Right lobe of liver (tissue), 6 donors: ENCODE measurements around the gene ADIRF. TPM values are rescaled to one million over a fixed set of nuclear protein-coding genes. Genes with fewer than 3 reads are reported as not detected.

Experiments used
- ATAC-seq, 4 donors: fragments of 200-7000 bp; cut with Tn5 transposase; one replicate each; pipeline ENCODE4 v1.9.1; 2020; ENCODE audit warnings: mild to moderate bottlenecking in 4 of 4, moderate library complexity in 4 of 4
- DNase-seq, 3 donors: peaks; one replicate each; pipeline ENCODE4 v3.0.0-alpha.2; 2020
- H3K27ac ChIP-seq, 3 donors: fragments of 200-600 bp; one replicate each; pipeline ENCODE4 v1.8.0; 2022
- H3K27me3 ChIP-seq, 2 donors: fragments of 200-600 bp; one replicate each; pipeline ENCODE4 v1.8.0; 2022
- H3K36me3 ChIP-seq, 4 donors: fragments of 200-600 bp; sonication (generic) in 1 of 4; one replicate each; pipeline versions ENCODE4 v1.5.1 to v1.8.0; 2017 to 2022; ENCODE audit warnings: control low read depth in 1 of 4
- H3K4me1 ChIP-seq, 4 donors: fragments of 200-600 bp; sonication (generic) in 1 of 4; one replicate each; pipeline versions ENCODE4 v1.5.1 to v1.8.0; 2017 to 2022; ENCODE audit warnings: control low read depth in 1 of 4
- H3K4me3 ChIP-seq, 3 donors: fragments of 200-600 bp; one replicate each; pipeline ENCODE4 v1.8.0; 2022
- H3K9me3 ChIP-seq, 4 donors: fragments of 200-600 bp; sonication (generic) in 1 of 4; one replicate each; pipeline versions ENCODE4 v1.5.1 to v1.8.0; 2017 to 2022; ENCODE audit warnings: control low read depth in 1 of 4
- CTCF ChIP-seq, 4 donors: fragments of 200-600 bp in 3 of 4; fragments of 450-650 bp in 1 of 4; IDR thresholded peaks; one replicate each; pipeline versions ENCODE4 v1.5.1 to v1.8.0; 2016 to 2022; ENCODE audit warnings: antibody characterized with exemption in 4 of 4, mild to moderate bottlenecking in 2 of 4
- POLR2A ChIP-seq: fragments of 450-650 bp; IDR thresholded peaks from one replicate; pipeline ENCODE4 v1.6.1; 2017; ENCODE audit warnings: antibody characterized with exemption, mild to moderate bottlenecking
- WGBS: methylation state at CpG from one replicate; pipeline ENCODE4 v1.1.6; 2018; ENCODE audit warnings: low coverage, low lambda C conversion rate; ENCODE audit not compliant: insufficient coverage; ENCODE audit errors: missing lambda C conversion rate; 5-methylcytosine and 5-hydroxymethylcytosine counted together
- intact Hi-C, 2 donors: fragments of 100-400 bp; cut with DNase I; formaldehyde crosslinking; loops; one replicate each; pipeline versions ENCODE4 v1.11.2 to v1.14.1; 2022
- total RNA-seq, 6 experiments: library from RNA; depleted of rRNA in 2 of 6; stranded (reverse); fragments of >200 nt in 2 of 6; fragmentation: NEBNext Ultra II Directional in 3 of 6; extraction: Animal tissue kit (Norgen Biotek cat#: 25700) in 3 of 6; gene quantifications; one replicate each; pipeline versions ENCODE4 v1.1.0 to v1.2.4, GENCODE V29; 2016 to 2023
- donor health status: DM: no; HTN: yes; CAD: no.
- donor health status: DM: no; HTN: no; CAD: no.
- donor health status: DM: no; HTN: no; CAD: no.
- donor health status: DM: no; HTN: yes; CAD: no.
- donor health status: DM: no; HTN: yes; CAD: no.

The ADIRF gene
- total RNA-seq, 6 experiments from 2014 or later: 11.1 to 77.6 (median 28.6) TPM

GRCh38 chr10:86960863-86961434 lies 7.3 kb upstream of the ADIRF start:
- H3K9me3 ChIP-seq: no peaks in the 10 kb centered on the region
- no peak for TF ChIP-seq POLR2A
- TF ChIP-seq CTCF (IDR thresholded peaks at IDR 0.05): no peak
- peak in 2 of 3 donors; percentile 28 to 36 for DNase-seq

GRCh38 chr10:86961481-86962091 lies 6.7 kb upstream of the ADIRF start:
- TF ChIP-seq POLR2A (no peak), CTCF (IDR thresholded peaks at IDR 0.05) (no peak)

More at GRCh38 chr10:86960863-86961434, 7.3 kb upstream of the ADIRF start:
- Histone ChIP-seq H3K36me3 (no peaks in the 10 kb centered on the region), H3K27me3 (no peaks in the 10 kb centered on the region), H3K4me3 (no peak overlapping the region), H3K27ac (no peak overlapping the region), H3K4me1 (peaks cover 0 to 5% (median 2%) of the 10 kb centered on the region in 4 donors)
- ATAC-seq: no peak
- intact Hi-C loops: no loop called here
- WGBS: 30% methylated on average over 2 of the region's 9 CpGs

GRCh38 chr10:86962136-86962980 lies 5.9 kb upstream of the ADIRF start:
- DNase-seq (peak in 2 of 3 donors; percentile 28 to 29), ATAC-seq (no peak)
- 73% methylated on average over 2 of the region's 7 CpGs for WGBS
- H3K4me3 ChIP-seq: no peak overlapping the region
- H3K36me3 ChIP-seq: no peaks in the 10 kb centered on the region
- no peaks in the 10 kb centered on the region for H3K27me3 ChIP-seq
- TF ChIP-seq CTCF (IDR thresholded peaks at IDR 0.05): no peak
- TF ChIP-seq POLR2A: no peak
- H3K4me1 ChIP-seq: peaks cover 0 to 5% (median 2%) of the 10 kb centered on the region in 4 donors
- no peaks in the 10 kb centered on the region for H3K9me3 ChIP-seq
- intact Hi-C loops: no loop called here
- H3K27ac ChIP-seq: no peak overlapping the region

More at GRCh38 chr10:86961481-86962091, 6.7 kb upstream of the ADIRF start:
- no peak for ATAC-seq
- Histone ChIP-seq H3K9me3 (no peaks in the 10 kb centered on the region), H3K4me1 (peaks cover 0 to 5% (median 2%) of the 10 kb centered on the region in 4 donors), H3K27me3 (no peaks in the 10 kb centered on the region), H3K36me3 (no peaks in the 10 kb centered on the region), H3K4me3 (no peak overlapping the region), H3K27ac (no peak overlapping the region)
- 80% methylated on average over 1 of the region's 12 CpGs for WGBS
- peak in 2 of 3 donors; percentile 38 to 39 for DNase-seq
- intact Hi-C loops: no loop called here

GRCh38 chr10:86962981-86963310 lies 5.3 kb upstream of the ADIRF start:
- Histone ChIP-seq H3K4me3 (no peak overlapping the region), H3K27ac (no peak overlapping the region), H3K36me3 (no peaks in the 10 kb centered on the region), H3K27me3 (no peaks in the 10 kb centered on the region), H3K9me3 (no peaks in the 10 kb centered on the region), H3K4me1 (peaks cover 0 to 8% (median 2%) of the 10 kb centered on the region in 4 donors)
- intact Hi-C loops: no loop called here
- ATAC-seq (no peak), DNase-seq (peak in 2 of 3 donors; percentile 25 to 46)
- TF ChIP-seq CTCF (IDR thresholded peaks at IDR 0.05) (no peak), POLR2A (no peak)
- 57% methylated on average over 1 of the region's 7 CpGs for WGBS
